GM10248 (cell line): ENCODE results near the gene DENND10.
"Not testable (repeated sequence)": the region's sequence is repeated elsewhere in the genome, so short reads cannot be mapped to it uniquely, and the experiment has no call there.

Source experiments
- CTCF ChIA-PET: fragments of 300-600 bp; sonication (Branson Sonifier 250); formaldehyde crosslinking; extraction: SDS; loops from one replicate; lab custom pipeline; 2021; ENCODE audit warnings: antibody characterized with exemption; lab: Yijun Ruan, JAX
- POLR2A ChIA-PET: fragments of 350-650 bp; sonication (Branson Sonifier 250); formaldehyde crosslinking; extraction: SDS; loops from one replicate; lab custom pipeline; 2020; ENCODE audit warnings: antibody characterized with exemption; lab: Yijun Ruan, JAX
- DNase-seq: peaks from one replicate; pipeline ENCODE4 v3.0.0; 2012; ENCODE audit errors: extremely low spot score
- TF ChIP-seq, protein P1 (sequence below): IDR thresholded peaks from 2 replicates; pipeline ENCODE4 v1.5.1; 2012; ENCODE audit warnings: mild to moderate bottlenecking, low read depth; ENCODE audit errors: extremely low read depth, missing control alignments, control extremely low read depth

Gene DENND10

DNA sequence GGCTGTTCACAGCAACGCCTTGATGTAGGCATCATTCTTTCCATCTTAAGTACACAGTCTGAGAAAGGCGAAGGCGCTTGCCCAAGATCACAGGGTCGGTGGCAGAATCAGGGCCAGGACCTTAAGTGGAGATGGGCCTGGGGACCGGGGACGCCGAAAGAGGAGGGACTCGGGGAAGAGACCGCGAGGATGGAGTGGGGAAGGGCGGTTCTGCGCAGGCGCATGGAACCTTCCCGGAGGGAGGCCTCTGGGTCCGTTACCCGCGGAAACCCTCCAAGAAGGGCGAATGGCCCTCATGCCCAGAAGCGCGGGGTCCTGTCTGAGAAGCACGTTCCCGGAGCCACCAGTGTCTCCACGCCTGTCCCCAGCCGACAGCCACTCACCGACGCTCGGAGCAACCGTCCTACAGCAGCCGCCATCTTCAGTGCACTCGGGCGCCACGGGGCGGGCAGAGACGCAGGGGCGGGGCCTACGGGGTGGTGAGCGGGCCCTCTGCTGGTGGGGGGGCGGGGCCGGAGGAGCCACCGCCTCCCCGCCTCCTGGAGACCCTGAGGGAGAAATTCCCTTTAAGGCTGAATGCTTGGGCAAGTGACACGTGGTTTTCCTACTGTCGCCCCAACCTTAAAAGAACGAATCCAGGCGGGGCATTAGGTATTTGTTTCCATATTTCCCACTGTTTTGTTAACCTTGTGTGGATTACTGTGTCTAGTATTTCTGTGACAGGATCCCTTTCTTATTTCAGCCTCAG, 74.6 kb downstream of the DENND10 start, which contains the start of gene PRDX3:
TSS of gene PRDX3 (minus strand) at position 441 of the 748 bp plus-strand sequence. CDS start at position 419, 22 bp downstream.
- ChIA-PET POLR2A (interaction anchor here (0.7 kb wide), 1 partner anchor 96 kb away, joined by 7 read pairs; no protein-coding TSS in a partner anchor), CTCF (interaction anchor here (1.0 to 2.8 kb wide), 2 partner anchors 11 to 17 kb away, joined by 4 to 9 read pairs; no protein-coding TSS in a partner anchor)
- TF ChIP-seq, protein P1, sequence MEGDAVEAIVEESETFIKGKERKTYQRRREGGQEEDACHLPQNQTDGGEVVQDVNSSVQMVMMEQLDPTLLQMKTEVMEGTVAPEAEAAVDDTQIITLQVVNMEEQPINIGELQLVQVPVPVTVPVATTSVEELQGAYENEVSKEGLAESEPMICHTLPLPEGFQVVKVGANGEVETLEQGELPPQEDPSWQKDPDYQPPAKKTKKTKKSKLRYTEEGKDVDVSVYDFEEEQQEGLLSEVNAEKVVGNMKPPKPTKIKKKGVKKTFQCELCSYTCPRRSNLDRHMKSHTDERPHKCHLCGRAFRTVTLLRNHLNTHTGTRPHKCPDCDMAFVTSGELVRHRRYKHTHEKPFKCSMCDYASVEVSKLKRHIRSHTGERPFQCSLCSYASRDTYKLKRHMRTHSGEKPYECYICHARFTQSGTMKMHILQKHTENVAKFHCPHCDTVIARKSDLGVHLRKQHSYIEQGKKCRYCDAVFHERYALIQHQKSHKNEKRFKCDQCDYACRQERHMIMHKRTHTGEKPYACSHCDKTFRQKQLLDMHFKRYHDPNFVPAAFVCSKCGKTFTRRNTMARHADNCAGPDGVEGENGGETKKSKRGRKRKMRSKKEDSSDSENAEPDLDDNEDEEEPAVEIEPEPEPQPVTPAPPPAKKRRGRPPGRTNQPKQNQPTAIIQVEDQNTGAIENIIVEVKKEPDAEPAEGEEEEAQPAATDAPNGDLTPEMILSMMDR, result no peak
- DNase-seq, result peak; percentile 91

DNA sequence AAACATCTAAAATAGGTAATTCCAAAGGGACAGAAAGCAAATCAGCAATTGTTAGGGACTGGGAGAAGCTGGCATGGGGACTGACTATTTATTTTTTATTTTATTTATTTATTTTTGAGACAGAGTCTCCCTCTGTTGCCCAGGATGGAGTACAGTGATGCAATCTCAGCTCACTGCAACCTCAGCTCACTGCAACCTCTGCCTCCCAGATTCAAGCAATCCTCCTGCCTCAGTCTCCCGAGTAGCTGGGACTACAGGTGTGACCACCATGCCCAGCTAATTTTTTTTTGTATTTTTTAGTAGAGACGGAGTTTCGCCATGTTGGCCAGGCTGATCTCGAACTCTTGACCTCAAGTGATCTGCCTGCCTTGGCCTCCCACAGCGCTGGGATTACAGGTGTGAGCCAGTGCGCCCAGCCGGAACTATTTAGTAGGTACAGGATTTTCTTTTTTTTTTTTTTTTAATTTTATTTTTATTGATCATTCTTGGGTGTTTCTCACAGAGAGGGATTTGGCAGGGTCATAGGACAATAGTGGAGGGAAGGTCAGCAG, 77.0 kb downstream of the DENND10 start:
- not testable (repeated sequence) for DNase-seq
- ChIA-PET CTCF (interaction anchor here (0.9 to 2.8 kb wide), 3 partner anchors 9 to 26 kb away, joined by 4 to 9 read pairs (median 5); partner anchors contain the start of gene GRK5), POLR2A (interaction anchor here (0.6 kb wide), 1 partner anchor 126 kb away, joined by 10 read pairs; no protein-coding TSS in a partner anchor)

DNA sequence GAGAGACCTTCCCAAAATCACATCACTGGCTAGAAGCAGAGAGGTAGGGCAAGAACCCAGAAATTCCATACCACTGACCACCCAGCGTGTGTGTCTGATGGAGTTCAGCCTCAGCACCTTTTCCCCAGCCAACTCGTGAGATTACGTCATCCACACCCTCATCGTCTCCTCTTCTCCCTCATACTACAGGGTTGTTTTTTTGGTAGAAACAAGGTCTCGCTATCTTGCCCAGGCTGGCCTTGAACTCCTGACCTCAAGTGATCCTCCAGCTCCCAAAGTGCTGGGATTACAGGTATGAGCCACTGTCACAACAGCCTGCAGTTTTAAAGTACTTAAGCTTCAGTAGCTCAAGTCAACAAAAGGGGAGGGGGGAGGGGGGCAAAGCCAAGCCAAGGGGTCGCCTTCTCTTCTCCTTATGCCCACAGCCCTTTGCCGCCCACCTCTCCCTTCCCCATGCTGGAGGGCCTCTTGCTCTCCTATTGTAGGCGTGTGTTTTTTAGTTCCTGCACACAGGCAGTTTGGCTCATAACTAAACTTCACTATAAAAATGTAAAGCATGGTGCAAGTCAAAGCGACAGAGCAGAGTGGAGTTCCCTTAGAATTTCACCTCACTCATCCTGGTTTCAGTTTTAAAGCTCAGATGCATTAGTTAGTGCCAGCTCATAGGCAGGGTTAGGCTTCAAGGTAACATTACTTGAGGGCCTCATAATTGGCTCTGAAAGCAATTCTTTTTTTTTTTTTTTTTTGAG, 79.9 kb downstream of the DENND10 start:
- ChIA-PET POLR2A (no interaction called here), CTCF (interaction anchor here (0.9 to 3.4 kb wide), 2 partner anchors 15 to 262 kb away, joined by 3 to 16 read pairs; no protein-coding TSS in a partner anchor)
- TF ChIP-seq, protein P1, result no peak
- no peak for DNase-seq
